GM13977 (cell line): ENCODE data around the gene CCR9.
A peak's percentile ranks its signal among the peaks of the same experiment; 100 is the strongest.

Experiments
- DNase-seq: peaks from one replicate; pipeline ENCODE4 v3.0.0; 2012; ENCODE audit warnings: low spot score
- CTCF ChIP-seq: IDR thresholded peaks from 2 replicates; pipeline ENCODE4 v1.5.1; 2012; ENCODE audit warnings: mild to moderate bottlenecking, control low read depth; ENCODE audit not compliant: insufficient read depth; ENCODE audit errors: extremely low read depth, missing control alignments
- in situ Hi-C: fragments of 300-500 bp; cut with MboI; formaldehyde crosslinking; loops from one replicate; pipeline ENCODE4 v1.12.0; 2022; ENCODE audit warnings: low sequenced_read_pairs, low pct_unique_long_range_greater_than_20kb, mixed read lengths, inconsistent platforms; ENCODE audit not compliant: unreplicated experiment

The CCR9 gene

GRCh38 chr3:45911511-45912226, 25.3 kb downstream of the CCR9 start:
- DNase-seq: no peak
- in situ Hi-C loops: no loop called here
- TF ChIP-seq CTCF: no peak

- in situ Hi-C loops: no loop called here
- no peak for TF ChIP-seq CTCF
- no peak for DNase-seq
Observed at GRCh38 chr3:45912435-45912834, 26.1 kb downstream of the CCR9 start.

GRCh38 chr3:45914362-45915058, 28.2 kb downstream of the CCR9 start:
- in situ Hi-C loops: no loop called here
- no peak for DNase-seq
- TF ChIP-seq CTCF: no peak

- in situ Hi-C loops: no loop called here
- TF ChIP-seq CTCF: no peak
- DNase-seq: no peak
Observed at GRCh38 chr3:45915059-45915439, 28.7 kb downstream of the CCR9 start.

GRCh38 chr3:45915518-45916231, 29.3 kb downstream of the CCR9 start:
- DNase-seq: peak; percentile 86
- in situ Hi-C loops: no loop called here

More at GRCh38 chr3:45915518-45916231, 29.3 kb downstream of the CCR9 start:
- no peak for TF ChIP-seq CTCF
